Erythroblast (primary cell): ENCODE data around the gene KLHDC8B.

Experiments
- GATA1 ChIP-seq: IDR thresholded peaks from 2 replicates; pipeline ENCODE4 v1.6.1; 2011; ENCODE audit warnings: low read depth, mild to moderate bottlenecking, control low read depth, low read length, moderate library complexity
- POLR2A ChIP-seq: IDR thresholded peaks from 2 replicates; pipeline ENCODE4 v1.6.1; 2011; ENCODE audit warnings: mild to moderate bottlenecking, low read length

GRCh38 chr3:49182682-49183081 is 11.3 kb downstream of the KLHDC8B start:
- TF ChIP-seq POLR2A (no peak), GATA1 (no peak)
